ENCODE data around the gene MAP2K7. TPM values are rescaled to one million over a fixed set of nuclear protein-coding genes. Genes with fewer than 3 reads are reported as not detected.
"Not testable (repeated sequence)": the region's sequence is repeated elsewhere in the genome, so short reads cannot be mapped to it uniquely, and the experiment has no call there.

MAP2K7 gene
- total RNA-seq, 1 experiment from 2014 or later = 12.9 TPM

- Histone ChIP-seq H3K27ac (no peak overlapping the region), H3K9me3 (replicated peaks) (no peaks in the 10 kb centered on the region), H3K4me3 (no peak overlapping the region), H3K27me3 (no peaks in the 10 kb centered on the region), H3K36me3 (peaks cover 13% of the 10 kb centered on the region), H3K4me1 (peaks cover 8% of the 10 kb centered on the region; the same call in 1 of the 2 replicates)
- peak; percentile 74 to 78 for DNase-seq
Measured at GRCh38 chr19:7928741-7929701, 25.3 kb downstream of the MAP2K7 start.

GRCh38 chr19:7930030-7930429 is 26.4 kb downstream of the MAP2K7 start:
- H3K27ac ChIP-seq; DNase-seq; H3K4me3 ChIP-seq; H3K27me3 ChIP-seq; H3K9me3 ChIP-seq (replicated peaks); H3K4me1 ChIP-seq: not testable (repeated sequence)
- H3K36me3 ChIP-seq = peaks cover 13% of the 10 kb centered on the region

- Histone ChIP-seq H3K27ac (no peak overlapping the region), H3K9me3 (replicated peaks) (no peaks in the 10 kb centered on the region), H3K4me3 (no peak overlapping the region), H3K27me3 (no peaks in the 10 kb centered on the region), H3K4me1 (peaks cover 8% of the 10 kb centered on the region; the same call in 1 of the 2 replicates), H3K36me3 (peaks cover 15% of the 10 kb centered on the region)
- DNase-seq = no peak
Measured at GRCh38 chr19:7930765-7931164, 27.1 kb downstream of the MAP2K7 start.

- H3K4me1 ChIP-seq = peaks cover 4% of the 10 kb centered on the region; the same call in 1 of the 2 replicates
- H3K27me3 ChIP-seq = no peaks in the 10 kb centered on the region
- no peak overlapping the region for H3K4me3 ChIP-seq
- H3K9me3 ChIP-seq (replicated peaks) = no peaks in the 10 kb centered on the region
- H3K36me3 ChIP-seq = peaks cover 20% of the 10 kb centered on the region
- H3K27ac ChIP-seq = no peak overlapping the region
- no peak for DNase-seq
Measured at GRCh38 chr19:7931221-7932061, 27.8 kb downstream of the MAP2K7 start.

GRCh38 chr19:7932276-7932929 is 28.7 kb downstream of the MAP2K7 start:
- peaks cover 20% of the 10 kb centered on the region for H3K36me3 ChIP-seq
- H3K4me3 ChIP-seq = no peak overlapping the region
- H3K27me3 ChIP-seq = no peaks in the 10 kb centered on the region
- H3K27ac ChIP-seq = no peak overlapping the region
- H3K4me1 ChIP-seq = peaks cover 4% of the 10 kb centered on the region; the same call in 1 of the 2 replicates
- no peak for DNase-seq
- no peaks in the 10 kb centered on the region for H3K9me3 ChIP-seq (replicated peaks)

- no peaks in the 10 kb centered on the region for H3K27me3 ChIP-seq
Measured at GRCh38 chr19:7932930-7933300, 29.2 kb downstream of the MAP2K7 start.

GRCh38 chr19:7933411-7933810 is 29.7 kb downstream of the MAP2K7 start:
- H3K36me3 ChIP-seq = peaks cover 20% of the 10 kb centered on the region
- H3K4me1 ChIP-seq = peaks cover 4% of the 10 kb centered on the region; the same call in 1 of the 2 replicates
- no peak overlapping the region for H3K4me3 ChIP-seq
- no peaks in the 10 kb centered on the region for H3K27me3 ChIP-seq
- no peak overlapping the region for H3K27ac ChIP-seq
- H3K9me3 ChIP-seq (replicated peaks) = no peaks in the 10 kb centered on the region
- DNase-seq = no peak

More at GRCh38 chr19:7932930-7933300, 29.2 kb downstream of the MAP2K7 start:
- Histone ChIP-seq H3K27ac (no peak overlapping the region), H3K4me3 (no peak overlapping the region), H3K9me3 (replicated peaks) (no peaks in the 10 kb centered on the region), H3K36me3 (peaks cover 20% of the 10 kb centered on the region), H3K4me1 (peaks cover 4% of the 10 kb centered on the region; the same call in 1 of the 2 replicates)
- no peak for DNase-seq

- H3K9me3 ChIP-seq (replicated peaks) = no peaks in the 10 kb centered on the region
- H3K4me1 ChIP-seq = peaks cover 1% of the 10 kb centered on the region; the same call in 1 of the 2 replicates
- H3K27me3 ChIP-seq = no peaks in the 10 kb centered on the region
- peaks cover 20% of the 10 kb centered on the region for H3K36me3 ChIP-seq
- no peak for DNase-seq
- H3K27ac ChIP-seq = no peak overlapping the region
- no peak overlapping the region for H3K4me3 ChIP-seq
Measured at GRCh38 chr19:7933828-7934725, 30.4 kb downstream of the MAP2K7 start.

- Histone ChIP-seq H3K9me3 (replicated peaks) (no peaks in the 10 kb centered on the region), H3K4me3 (no peak overlapping the region), H3K27ac (no peak overlapping the region), H3K27me3 (no peaks in the 10 kb centered on the region), H3K36me3 (peaks cover 20% of the 10 kb centered on the region), H3K4me1 (no peaks in the 10 kb centered on the region)
- DNase-seq = no peak
Measured at GRCh38 chr19:7934766-7935165, 31.1 kb downstream of the MAP2K7 start.

- Histone ChIP-seq H3K4me3 (no peak overlapping the region), H3K36me3 (peaks cover 10% of the 10 kb centered on the region; the same call in 1 of the 2 replicates), H3K4me1 (no peaks in the 10 kb centered on the region), H3K27ac (no peak overlapping the region), H3K27me3 (no peaks in the 10 kb centered on the region), H3K9me3 (replicated peaks) (no peaks in the 10 kb centered on the region)
- no peak for DNase-seq
Measured at GRCh38 chr19:7940841-7941240, 37.2 kb downstream of the MAP2K7 start.

- H3K27ac ChIP-seq = no peak overlapping the region
- H3K27me3 ChIP-seq = no peaks in the 10 kb centered on the region
- no peak overlapping the region for H3K4me3 ChIP-seq
- no peaks in the 10 kb centered on the region for H3K4me1 ChIP-seq
- peaks cover 6% of the 10 kb centered on the region; the same call in 1 of the 2 replicates for H3K36me3 ChIP-seq
- DNase-seq = no peak
- no peaks in the 10 kb centered on the region for H3K9me3 ChIP-seq (replicated peaks)
Measured at GRCh38 chr19:7941895-7942596, 38.4 kb downstream of the MAP2K7 start.

- DNase-seq = no peak
- no peaks in the 10 kb centered on the region for H3K4me1 ChIP-seq
- no peaks in the 10 kb centered on the region for H3K9me3 ChIP-seq (replicated peaks)
- peak overlapping the region; percentile 82 for H3K27ac ChIP-seq
- no peaks in the 10 kb centered on the region for H3K27me3 ChIP-seq
- H3K4me3 ChIP-seq = peak overlapping the region; percentile 82
- H3K36me3 ChIP-seq = peaks cover 6% of the 10 kb centered on the region; the same call in 1 of the 2 replicates
Measured at GRCh38 chr19:7942981-7943443, 39.3 kb downstream of the MAP2K7 start.
